Measurements from ENCODE around the gene USH2A.
"Not testable (repeated sequence)": the region's sequence is repeated elsewhere in the genome, so short reads cannot be mapped to it uniquely, and the experiment has no call there.

The USH2A gene

DNA sequence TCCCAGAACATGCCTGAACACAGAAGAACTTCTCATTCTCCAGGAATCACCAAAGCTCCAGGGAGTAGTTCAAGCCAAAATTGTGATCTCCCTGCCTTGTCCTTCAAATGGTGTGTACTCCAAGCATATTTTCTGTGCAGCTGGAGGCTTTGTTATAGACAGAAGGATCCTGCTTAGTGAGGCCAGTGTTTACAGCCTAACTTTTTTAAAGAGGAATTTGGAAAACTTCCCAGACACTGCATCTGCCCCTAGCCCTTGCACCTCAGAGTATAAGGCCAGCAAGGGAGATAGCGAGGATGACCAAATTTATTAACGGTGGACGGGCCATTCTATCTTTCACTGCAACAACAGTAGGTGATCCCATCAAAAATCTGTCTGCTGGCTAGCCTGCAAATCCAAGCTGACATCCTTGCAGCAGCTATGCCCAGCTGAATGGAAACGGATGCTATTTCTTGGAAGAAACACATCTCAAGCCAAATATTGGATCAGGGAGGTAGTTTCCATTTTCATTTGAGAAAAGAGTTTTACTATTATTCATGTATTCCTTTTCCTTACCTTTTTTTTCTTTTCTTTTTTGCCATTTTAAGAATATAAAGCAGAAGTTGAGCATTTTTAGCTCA lies 249.8 kb downstream of the USH2A start:
- Histone ChIP-seq H3K27me3 (ENCODE audit: control insufficient read depth, insufficient read depth, low read length) (no peaks in the 10 kb centered on the region), H3K36me3 (ENCODE audit: control insufficient read depth, low read depth, low read length) (no peaks in the 10 kb centered on the region), H3K4me1 (ENCODE audit: control insufficient read depth, low read depth, low read length) (no peaks in the 10 kb centered on the region), H3K4me3 (ENCODE audit: low read length) (no peak overlapping the region), H3K9me3 (ENCODE audit: control insufficient read depth, low read depth, low read length) (no peaks in the 10 kb centered on the region), H3K9ac (ENCODE audit: low read length) (no peak overlapping the region), H3K27ac (ENCODE audit: low read length) (no peak overlapping the region)

DNA sequence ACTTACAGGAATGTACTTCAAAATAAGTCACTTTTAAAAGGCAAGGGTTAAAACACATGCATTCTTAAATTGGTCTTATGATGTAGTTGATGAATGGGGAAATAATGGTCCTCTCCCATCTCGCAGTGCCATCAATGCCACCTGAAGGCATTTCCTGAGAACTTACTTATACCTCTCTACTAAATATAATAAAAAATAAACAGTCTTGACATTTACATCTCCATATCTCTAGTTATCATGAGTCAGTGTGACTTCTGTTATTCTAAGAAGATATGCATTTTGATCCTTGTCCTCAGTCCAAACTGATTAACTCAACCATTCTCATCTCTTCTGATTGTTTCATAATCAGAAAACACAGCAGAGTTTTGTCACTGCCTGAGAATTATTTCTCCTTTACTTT lies 253.9 kb downstream of the USH2A start:
- no peaks in the 10 kb centered on the region for H3K36me3 ChIP-seq (ENCODE audit: control insufficient read depth, low read depth, low read length)
- H3K4me3 ChIP-seq (ENCODE audit: low read length): no peak overlapping the region
- H3K27ac ChIP-seq (ENCODE audit: low read length): no peak overlapping the region
- H3K27me3 ChIP-seq (ENCODE audit: control insufficient read depth, insufficient read depth, low read length): no peaks in the 10 kb centered on the region
- no peaks in the 10 kb centered on the region for H3K9me3 ChIP-seq (ENCODE audit: control insufficient read depth, low read depth, low read length)
- no peak overlapping the region for H3K9ac ChIP-seq (ENCODE audit: low read length)
- no peaks in the 10 kb centered on the region for H3K4me1 ChIP-seq (ENCODE audit: control insufficient read depth, low read depth, low read length)

DNA sequence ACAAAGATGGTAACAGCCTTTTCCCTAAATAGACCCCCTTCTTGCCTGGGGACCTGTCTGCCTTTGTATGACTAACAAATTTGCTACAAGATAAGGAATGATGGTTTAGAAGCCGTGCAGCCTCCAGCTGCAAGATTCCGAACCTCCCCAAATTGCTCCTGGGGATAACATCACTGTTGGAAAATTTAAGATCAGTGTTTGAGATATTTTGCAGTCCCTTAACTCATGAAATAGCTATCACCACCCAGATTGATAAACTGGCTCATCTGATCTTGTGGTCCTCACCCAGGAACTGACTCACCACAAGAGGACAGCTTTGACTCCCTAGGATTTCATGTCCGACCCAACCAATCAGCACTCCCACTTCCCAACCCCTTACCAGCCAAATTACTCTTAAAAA lies 254.7 kb downstream of the USH2A start:
- H3K4me1 ChIP-seq (ENCODE audit: control insufficient read depth, low read depth, low read length): no peaks in the 10 kb centered on the region

DNA sequence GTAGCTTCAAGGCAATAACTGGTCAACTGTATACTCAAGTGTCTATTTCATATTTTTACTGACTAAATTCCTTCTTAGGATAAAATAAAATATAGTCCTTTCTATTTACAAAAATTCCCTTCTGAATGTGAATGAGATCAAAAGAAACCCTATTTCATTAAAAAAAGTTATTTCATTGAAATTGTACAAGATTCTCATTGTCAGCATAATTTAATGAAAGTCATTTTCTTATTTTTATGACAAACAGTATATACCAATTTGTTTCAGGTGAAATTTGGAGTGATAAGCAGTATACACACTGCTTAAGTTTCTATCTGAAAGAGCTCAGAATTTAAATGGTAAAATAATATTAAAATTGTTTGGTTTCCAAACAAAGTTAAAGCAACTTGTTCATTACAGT lies 269.2 kb downstream of the USH2A start:
- Histone ChIP-seq H3K36me3 (ENCODE audit: control insufficient read depth, low read depth, low read length) (no peaks in the 10 kb centered on the region), H3K9ac (ENCODE audit: low read length) (no peak overlapping the region), H3K9me3 (ENCODE audit: control insufficient read depth, low read depth, low read length) (peaks cover 2% of the 10 kb centered on the region), H3K27me3 (ENCODE audit: control insufficient read depth, insufficient read depth, low read length) (no peaks in the 10 kb centered on the region), H3K4me3 (ENCODE audit: low read length) (no peak overlapping the region), H3K4me1 (ENCODE audit: control insufficient read depth, low read depth, low read length) (no peaks in the 10 kb centered on the region), H3K27ac (ENCODE audit: low read length) (no peak overlapping the region)

More for the DNA sequence above, 254.7 kb downstream of the USH2A start:
- no peaks in the 10 kb centered on the region for H3K9me3 ChIP-seq (ENCODE audit: control insufficient read depth, low read depth, low read length)
- H3K4me3 ChIP-seq (ENCODE audit: low read length): no peak overlapping the region
- no peak overlapping the region for H3K27ac ChIP-seq (ENCODE audit: low read length)
- H3K27me3 ChIP-seq (ENCODE audit: control insufficient read depth, insufficient read depth, low read length): no peaks in the 10 kb centered on the region
- no peaks in the 10 kb centered on the region for H3K36me3 ChIP-seq (ENCODE audit: control insufficient read depth, low read depth, low read length)
- H3K9ac ChIP-seq (ENCODE audit: low read length): no peak overlapping the region

DNA sequence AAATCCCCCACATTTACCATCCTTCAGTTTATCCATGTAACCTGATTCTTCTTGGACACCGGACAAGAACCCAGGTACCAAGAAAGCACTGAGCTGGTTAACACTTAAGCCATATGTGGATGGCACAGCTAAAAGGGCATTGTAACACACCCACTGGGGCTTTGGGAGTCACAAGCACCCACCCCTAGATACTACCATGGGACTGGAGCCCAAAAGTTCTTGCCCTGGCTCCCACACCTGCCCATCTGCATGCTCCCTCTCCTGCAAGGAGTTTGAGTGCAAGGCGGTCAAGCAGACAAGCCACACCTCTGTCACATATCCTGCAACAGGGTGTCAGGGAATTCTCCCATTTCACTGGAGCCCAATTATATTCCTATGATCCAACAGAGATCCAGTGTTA lies 270.1 kb downstream of the USH2A start:
- Histone ChIP-seq H3K27ac (ENCODE audit: low read length) (no peak overlapping the region), H3K27me3 (ENCODE audit: control insufficient read depth, insufficient read depth, low read length) (no peaks in the 10 kb centered on the region)

DNA sequence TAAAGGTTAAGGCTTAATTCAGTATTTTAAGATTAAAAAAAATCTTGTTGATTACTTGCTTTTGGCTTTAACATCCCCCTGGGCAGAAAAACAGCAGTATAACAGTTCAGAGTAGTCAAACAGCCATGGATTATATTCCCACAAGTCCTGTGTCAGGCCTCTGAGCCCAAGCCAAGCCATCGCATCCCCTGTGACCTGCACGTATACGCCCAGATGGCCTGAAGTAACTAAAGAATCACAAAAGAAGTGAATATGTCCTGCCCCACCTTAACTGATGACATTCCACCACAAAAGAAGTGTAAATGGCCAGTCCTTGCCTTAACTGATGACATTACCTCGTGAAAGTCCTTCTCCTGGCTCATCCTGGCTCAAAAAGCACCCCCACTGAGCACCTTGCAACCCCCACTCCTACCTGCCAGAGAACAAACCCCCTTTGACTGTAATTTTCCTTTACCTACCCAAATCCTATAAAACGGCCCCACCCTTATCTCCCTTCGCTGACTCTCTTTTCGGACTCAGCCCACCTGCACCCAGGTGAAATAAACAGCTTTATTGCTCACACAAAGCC lies 277.7 kb downstream of the USH2A start:
- H3K9me3 ChIP-seq (ENCODE audit: control insufficient read depth, low read depth, low read length); H3K9ac ChIP-seq (ENCODE audit: low read length); H3K27ac ChIP-seq (ENCODE audit: low read length); H3K4me3 ChIP-seq (ENCODE audit: low read length); H3K27me3 ChIP-seq (ENCODE audit: control insufficient read depth, insufficient read depth, low read length); H3K36me3 ChIP-seq (ENCODE audit: control insufficient read depth, low read depth, low read length): not testable (repeated sequence)
- H3K4me1 ChIP-seq (ENCODE audit: control insufficient read depth, low read depth, low read length): peaks cover 26% of the 10 kb centered on the region

More for the DNA sequence above, 270.1 kb downstream of the USH2A start:
- Histone ChIP-seq H3K36me3 (ENCODE audit: control insufficient read depth, low read depth, low read length) (no peaks in the 10 kb centered on the region), H3K4me1 (ENCODE audit: control insufficient read depth, low read depth, low read length) (no peaks in the 10 kb centered on the region), H3K9me3 (ENCODE audit: control insufficient read depth, low read depth, low read length) (peaks cover 2% of the 10 kb centered on the region), H3K4me3 (ENCODE audit: low read length) (no peak overlapping the region), H3K9ac (ENCODE audit: low read length) (no peak overlapping the region)

DNA sequence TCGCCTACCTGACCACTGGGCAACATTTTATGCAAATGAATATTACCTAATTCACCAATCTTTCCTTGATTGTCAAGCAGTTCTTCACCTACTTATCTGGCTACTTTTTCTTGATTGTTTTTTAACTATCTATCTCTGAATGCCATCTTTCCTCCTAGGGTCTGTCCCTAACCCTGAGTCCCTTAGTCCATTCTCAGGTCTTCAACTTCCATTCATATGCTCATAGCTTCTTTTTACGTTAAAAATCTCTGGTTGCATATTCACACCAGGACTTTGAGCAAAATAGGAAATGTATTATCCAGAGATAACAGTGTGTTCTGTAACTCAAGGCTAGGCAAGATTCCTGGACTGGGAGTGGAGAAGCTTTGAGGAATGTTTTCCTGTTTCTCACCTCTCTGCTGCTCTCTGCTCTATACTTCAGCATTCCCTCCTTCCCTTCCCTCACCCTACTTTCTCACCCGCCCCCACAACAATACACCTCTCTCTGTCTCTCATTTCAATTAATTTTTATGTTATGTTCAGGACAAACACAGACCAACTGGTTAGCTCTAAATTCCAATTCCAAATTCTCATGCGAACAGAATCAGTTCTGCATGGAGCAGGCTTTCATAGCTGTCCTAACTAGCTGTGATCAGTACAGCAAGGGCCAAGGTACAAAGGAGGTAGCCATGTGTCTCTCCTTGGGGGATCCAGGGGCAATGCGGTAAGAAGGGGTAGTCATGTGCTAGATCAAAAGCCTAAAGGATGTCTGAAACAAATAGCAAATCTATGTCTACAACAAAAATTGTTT lies 278.4 kb downstream of the USH2A start:
- Histone ChIP-seq H3K4me1 (ENCODE audit: control insufficient read depth, low read depth, low read length) (peaks cover 27% of the 10 kb centered on the region), H3K4me3 (ENCODE audit: low read length) (no peak overlapping the region), H3K9ac (ENCODE audit: low read length) (no peak overlapping the region), H3K27ac (ENCODE audit: low read length) (no peak overlapping the region), H3K36me3 (ENCODE audit: control insufficient read depth, low read depth, low read length) (no peaks in the 10 kb centered on the region), H3K9me3 (ENCODE audit: control insufficient read depth, low read depth, low read length) (no peaks in the 10 kb centered on the region), H3K27me3 (ENCODE audit: control insufficient read depth, insufficient read depth, low read length) (no peaks in the 10 kb centered on the region)

DNA sequence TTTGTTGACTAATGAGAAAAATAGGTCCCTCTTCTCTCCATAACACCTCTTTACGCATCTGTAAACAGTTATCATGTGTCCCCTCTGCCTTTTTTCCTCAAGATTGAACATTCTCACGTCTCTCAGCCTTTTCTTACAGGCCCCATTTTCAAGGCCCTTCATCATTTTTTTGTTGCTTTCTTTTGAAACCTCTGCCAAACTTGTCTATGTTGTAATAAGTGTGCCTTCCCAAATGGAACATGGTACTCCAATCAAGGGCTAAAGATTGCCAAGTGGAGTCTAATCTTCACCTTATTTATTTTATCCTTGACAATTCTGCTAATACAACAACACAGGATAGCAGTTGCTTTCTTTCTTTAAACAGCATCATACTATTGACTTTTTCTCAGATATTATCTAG lies 280.3 kb downstream of the USH2A start:
- H3K36me3 ChIP-seq (ENCODE audit: control insufficient read depth, low read depth, low read length): no peaks in the 10 kb centered on the region
- no peak overlapping the region for H3K9ac ChIP-seq (ENCODE audit: low read length)
- H3K9me3 ChIP-seq (ENCODE audit: control insufficient read depth, low read depth, low read length): no peaks in the 10 kb centered on the region
- no peaks in the 10 kb centered on the region for H3K27me3 ChIP-seq (ENCODE audit: control insufficient read depth, insufficient read depth, low read length)
- H3K4me3 ChIP-seq (ENCODE audit: low read length): no peak overlapping the region
- peaks cover 27% of the 10 kb centered on the region for H3K4me1 ChIP-seq (ENCODE audit: control insufficient read depth, low read depth, low read length)
- no peak overlapping the region for H3K27ac ChIP-seq (ENCODE audit: low read length)

DNA sequence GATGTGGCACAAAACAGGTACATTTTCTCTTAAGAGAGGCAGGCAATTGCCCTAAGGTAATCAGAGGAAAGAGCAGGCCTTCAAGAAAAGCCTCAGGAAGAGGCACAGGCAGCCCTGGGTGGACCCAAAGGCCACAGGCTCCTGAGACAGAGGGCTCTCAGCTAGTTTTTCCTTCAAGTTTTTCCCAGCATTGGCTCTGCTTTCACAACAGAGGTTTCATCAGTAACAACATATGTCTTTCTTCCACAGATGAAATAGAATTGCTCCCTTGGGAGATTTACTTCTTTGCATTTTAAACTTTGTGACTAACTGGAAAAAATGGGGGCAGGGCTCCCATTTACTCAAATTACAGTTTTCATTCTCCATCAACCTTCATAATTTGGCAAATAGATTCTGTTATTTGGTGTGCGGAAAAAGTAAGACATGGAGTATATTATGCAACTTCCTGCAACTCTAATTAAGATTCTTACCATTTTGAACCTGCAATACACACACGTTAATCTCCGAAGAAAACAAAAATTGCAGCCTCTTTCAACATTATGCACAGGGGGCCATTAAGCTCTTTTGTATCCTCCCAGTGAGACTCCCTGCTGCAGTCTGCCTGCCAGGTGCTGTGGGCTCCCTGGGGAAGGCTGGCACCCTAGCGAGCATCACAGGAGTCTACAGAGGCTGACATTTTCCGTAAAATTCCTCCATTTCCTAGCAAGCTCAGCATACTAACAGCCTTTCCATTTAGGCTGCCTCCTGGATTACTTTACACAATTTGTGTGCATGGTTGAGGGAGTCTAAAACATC lies 282.3 kb downstream of the USH2A start:
- Histone ChIP-seq H3K27ac (ENCODE audit: low read length) (no peak overlapping the region), H3K9me3 (ENCODE audit: control insufficient read depth, low read depth, low read length) (no peaks in the 10 kb centered on the region), H3K9ac (ENCODE audit: low read length) (no peak overlapping the region), H3K36me3 (ENCODE audit: control insufficient read depth, low read depth, low read length) (no peaks in the 10 kb centered on the region), H3K27me3 (ENCODE audit: control insufficient read depth, insufficient read depth, low read length) (no peaks in the 10 kb centered on the region), H3K4me3 (ENCODE audit: low read length) (no peak overlapping the region), H3K4me1 (ENCODE audit: control insufficient read depth, low read depth, low read length) (peaks cover 27% of the 10 kb centered on the region)

DNA sequence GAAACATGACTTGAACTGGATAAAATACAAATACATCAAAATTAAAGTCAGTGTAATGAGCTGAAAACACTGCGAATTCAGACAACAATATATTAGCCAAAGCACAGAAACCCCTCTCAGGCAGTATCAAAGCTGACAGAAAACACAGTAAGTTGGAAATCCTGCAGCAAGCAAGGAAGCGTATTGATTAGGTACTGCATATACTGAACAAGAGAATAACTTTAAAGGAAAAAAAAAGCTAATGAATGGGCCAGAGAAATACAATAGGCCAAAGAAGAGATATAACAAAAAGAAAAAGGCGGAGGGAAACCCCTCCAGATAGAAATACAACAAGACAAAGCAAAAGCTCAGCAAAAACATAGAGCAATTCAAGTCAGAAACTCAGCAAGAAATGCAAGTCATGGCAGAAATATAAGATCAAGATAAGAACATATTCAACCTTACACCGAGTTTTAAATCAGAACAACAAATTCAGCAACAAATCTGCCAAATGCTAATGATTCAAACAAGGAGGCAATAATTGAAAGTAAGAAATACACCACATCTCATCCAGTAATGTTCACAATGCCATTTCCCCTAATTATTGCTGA lies 299.0 kb downstream of the USH2A start:
- H3K4me1 ChIP-seq (ENCODE audit: control insufficient read depth, low read depth, low read length): no peaks in the 10 kb centered on the region
- no peaks in the 10 kb centered on the region for H3K27me3 ChIP-seq (ENCODE audit: control insufficient read depth, insufficient read depth, low read length)
- H3K36me3 ChIP-seq (ENCODE audit: control insufficient read depth, low read depth, low read length): no peaks in the 10 kb centered on the region
- H3K9ac ChIP-seq (ENCODE audit: low read length): no peak overlapping the region
- no peak overlapping the region for H3K27ac ChIP-seq (ENCODE audit: low read length)
- no peak overlapping the region for H3K4me3 ChIP-seq (ENCODE audit: low read length)
- H3K9me3 ChIP-seq (ENCODE audit: control insufficient read depth, low read depth, low read length): no peaks in the 10 kb centered on the region
